ENCODE data around the gene CERS6. TPM values are rescaled to one million over a fixed set of nuclear protein-coding genes. Genes with fewer than 3 reads are reported as not detected.
A peak's percentile ranks its signal among the peaks of the same experiment; 100 is the strongest.
"Not testable (repeated sequence)": the region's sequence is repeated elsewhere in the genome, so short reads cannot be mapped to it uniquely, and the experiment has no call there.

CERS6 gene
- total RNA-seq, 1 donor from 2014 or later: 14.7 TPM

- peak; percentile 72 for DNase-seq (ENCODE audit: low spot score)
Measured at GRCh38 chr2:168496906-168497305, 40.8 kb downstream of the CERS6 start.

- no peak for DNase-seq (ENCODE audit: low spot score)
Measured at GRCh38 chr2:168499500-168499899, 43.4 kb downstream of the CERS6 start.

- DNase-seq (ENCODE audit: low spot score): no peak
Measured at GRCh38 chr2:168500516-168500915, 44.4 kb downstream of the CERS6 start.

- no peak for DNase-seq (ENCODE audit: low spot score)
Measured at GRCh38 chr2:168501466-168502065, 45.5 kb downstream of the CERS6 start.

GRCh38 chr2:168502852-168503251, 46.8 kb downstream of the CERS6 start:
- not testable (repeated sequence) for DNase-seq (ENCODE audit: low spot score)

DNA sequence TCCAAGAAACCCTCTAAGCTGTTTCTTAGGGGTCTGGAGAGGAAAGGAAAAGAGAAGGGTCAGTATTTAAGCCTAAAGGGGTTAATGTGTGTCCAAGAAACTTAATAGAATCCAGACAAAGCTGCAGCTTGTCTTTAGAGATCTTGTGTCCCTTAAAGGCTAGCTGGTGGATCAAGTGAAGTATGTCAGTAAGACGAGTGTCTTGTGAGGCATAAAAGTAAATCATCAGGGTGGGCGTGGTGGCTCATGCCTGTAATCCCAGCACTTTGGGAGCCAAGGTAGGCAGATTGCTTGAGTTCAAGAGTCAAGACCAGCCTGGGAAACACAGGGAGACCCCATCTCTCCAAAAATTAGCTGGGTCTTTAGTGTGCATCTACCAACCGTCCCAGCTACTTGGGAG, 47.8 kb downstream of the CERS6 start:
- peak; percentile 50 for DNase-seq (ENCODE audit: low spot score)

GRCh38 chr2:168504323-168504722, 48.3 kb downstream of the CERS6 start:
- no peak for DNase-seq (ENCODE audit: low spot score)

DNA sequence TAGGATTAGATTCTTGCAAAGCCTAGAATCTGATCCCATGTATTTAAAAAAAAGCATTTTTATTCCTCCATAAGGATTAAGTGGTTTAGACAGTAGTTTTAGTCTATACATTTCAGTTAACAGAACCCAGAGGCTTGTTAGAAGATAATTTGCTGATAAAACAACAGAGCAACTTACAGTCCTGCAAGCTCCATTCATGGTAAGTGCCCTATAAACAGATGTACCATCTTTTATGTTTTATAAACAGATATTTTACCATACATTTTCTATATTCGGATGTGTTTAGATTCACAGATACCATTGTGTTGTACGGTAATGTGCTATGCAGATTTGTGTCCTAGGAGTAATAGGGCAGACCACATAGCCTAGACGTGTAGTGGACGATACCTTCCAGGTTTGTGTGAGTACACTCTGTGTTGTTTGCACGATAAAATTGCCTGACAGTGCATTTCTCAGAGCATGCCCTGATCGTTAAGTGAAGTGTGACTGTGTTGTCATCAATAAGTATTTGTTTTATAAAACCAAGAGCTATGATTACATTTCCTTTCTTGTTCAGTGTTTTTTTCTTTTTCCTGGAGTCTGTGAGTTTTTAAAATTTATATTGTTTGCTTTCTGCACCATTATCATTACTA, 54.2 kb downstream of the CERS6 start:
- DNase-seq (ENCODE audit: low spot score): peak; percentile 50

- DNase-seq (ENCODE audit: low spot score): no peak
Measured at GRCh38 chr2:168514692-168515091, 58.6 kb downstream of the CERS6 start.

- DNase-seq (ENCODE audit: low spot score): peak; percentile 43
Measured at GRCh38 chr2:168515502-168515901, 59.4 kb downstream of the CERS6 start.

DNA sequence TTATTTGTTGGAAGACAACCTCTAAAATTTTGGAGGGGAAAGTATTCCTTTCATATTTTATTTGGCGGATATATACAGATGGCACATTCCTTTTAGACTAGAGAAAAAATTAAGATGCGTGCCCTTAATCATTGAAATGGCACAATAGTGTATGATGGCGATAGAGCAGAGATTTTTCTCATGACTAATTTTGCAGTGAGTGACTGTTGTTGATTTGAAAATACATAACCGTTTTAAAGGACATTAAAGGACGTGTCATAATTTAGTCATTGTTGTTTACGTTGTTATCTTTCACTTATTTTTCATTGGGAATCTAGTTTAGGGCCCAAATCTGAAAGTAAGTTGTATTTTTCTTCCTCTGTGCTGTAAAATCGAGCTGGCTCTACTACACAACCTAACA, 61.7 kb downstream of the CERS6 start:
- DNase-seq (ENCODE audit: low spot score): no peak

DNA sequence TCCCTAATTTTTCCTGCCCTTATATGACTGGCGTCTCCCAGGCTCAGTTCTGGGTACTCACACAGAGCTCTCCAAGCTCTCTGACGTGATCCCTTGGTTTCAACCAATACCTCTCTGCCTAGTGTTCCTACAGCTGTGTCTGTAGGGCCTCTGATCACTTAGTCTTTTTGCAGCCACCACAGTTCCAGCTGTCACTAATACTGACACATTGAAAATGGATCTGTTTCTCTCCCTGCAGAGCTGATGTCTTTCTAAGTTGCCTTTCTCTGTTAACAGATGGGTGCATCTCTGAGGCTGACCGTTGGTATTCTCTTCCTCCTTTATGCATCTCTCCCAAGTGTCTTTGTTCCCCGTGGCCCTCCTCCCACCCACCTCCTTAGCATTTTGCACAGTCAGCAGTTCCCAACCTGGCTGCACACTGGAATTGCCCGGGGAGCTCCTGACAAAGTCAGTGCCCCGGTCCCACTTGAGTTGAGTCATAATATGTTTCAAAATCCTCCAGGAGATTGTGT, 62.5 kb downstream of the CERS6 start:
- DNase-seq (ENCODE audit: low spot score): peak; percentile 51

- DNase-seq (ENCODE audit: low spot score): no peak
Measured at GRCh38 chr2:168519534-168520308, 63.6 kb downstream of the CERS6 start.

DNA sequence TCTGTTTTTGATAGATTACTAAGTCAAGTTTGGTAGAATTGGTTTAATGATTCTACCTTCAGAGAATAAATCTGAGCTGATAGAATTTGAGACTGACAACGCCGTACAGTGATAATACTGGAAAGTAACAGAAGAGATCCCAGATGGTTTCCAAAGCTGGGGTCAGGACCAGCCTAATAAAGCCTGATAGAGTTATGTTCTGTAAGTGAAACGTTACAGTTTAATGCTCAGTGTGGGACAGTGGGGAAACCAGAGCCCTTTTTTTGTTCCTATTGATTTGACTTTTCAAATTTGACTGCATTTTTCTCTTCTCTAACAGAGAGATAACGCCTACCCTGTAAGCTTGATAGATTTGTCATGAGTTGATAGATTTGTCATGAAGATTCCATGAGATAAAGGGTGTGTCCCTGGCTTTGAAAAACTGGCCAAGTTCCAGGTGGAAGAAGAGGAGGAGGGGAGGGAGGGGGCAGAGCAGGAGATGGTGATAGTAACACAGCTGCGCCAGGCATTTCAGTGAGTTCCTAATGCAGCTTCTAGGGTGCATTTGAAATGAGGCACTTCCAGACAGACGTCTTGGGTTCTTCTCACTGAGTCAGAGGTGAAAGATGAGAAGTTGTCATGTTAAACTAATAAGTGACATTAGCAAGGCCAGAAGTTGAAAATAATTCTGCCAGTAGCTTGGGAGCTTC, 65.1 kb downstream of the CERS6 start:
- DNase-seq (ENCODE audit: low spot score): peak; percentile 82

GRCh38 chr2:168522446-168522845, 66.4 kb downstream of the CERS6 start:
- no peak for DNase-seq (ENCODE audit: low spot score)

GRCh38 chr2:168524005-168524404, 67.9 kb downstream of the CERS6 start:
- no peak for DNase-seq (ENCODE audit: low spot score)

- peak; percentile 74 for DNase-seq (ENCODE audit: low spot score)
Measured at GRCh38 chr2:168525020-168525419, 68.9 kb downstream of the CERS6 start.

- DNase-seq (ENCODE audit: low spot score): peak; percentile 76
Measured at GRCh38 chr2:168525716-168526446, 69.8 kb downstream of the CERS6 start.

GRCh38 chr2:168526641-168527040, 70.6 kb downstream of the CERS6 start:
- peak; percentile 88 for DNase-seq (ENCODE audit: low spot score)

GRCh38 chr2:168528016-168528415, 71.9 kb downstream of the CERS6 start:
- DNase-seq (ENCODE audit: low spot score): no peak

GRCh38 chr2:168528469-168528868, 72.4 kb downstream of the CERS6 start:
- DNase-seq (ENCODE audit: low spot score): no peak
